Ovary (tissue), 10 donors: ENCODE measurements around the gene EPC2. TPM values are rescaled to one million over a fixed set of nuclear protein-coding genes. Genes with fewer than 3 reads are reported as not detected.

Experiments used
- DNase-seq, 5 donors: peaks; one replicate each; pipeline ENCODE4 v3.0.0-alpha.2; 2019 to 2020
- H3K27ac ChIP-seq, 2 donors: fragments of 200-600 bp; one replicate each; pipeline versions ENCODE4 v1.5.1 to v1.8.0; 2019 to 2022
- H3K27me3 ChIP-seq: fragments of 200-600 bp; one replicate; pipeline ENCODE4 v1.8.0; 2022
- H3K36me3 ChIP-seq: fragments of 200-600 bp; sonication (generic); one replicate; pipeline ENCODE4 v1.5.1; 2019
- H3K4me1 ChIP-seq: one replicate; pipeline ENCODE4 v1.8.1; 2013; ENCODE audit warnings: mild to moderate bottlenecking, moderate library complexity; ENCODE audit not compliant: insufficient read depth
- H3K4me3 ChIP-seq: fragments of 200-600 bp; sonication (generic); one replicate; pipeline ENCODE4 v1.5.1; 2017
- H3K9me3 ChIP-seq, 2 donors: fragments of 200-600 bp in 1 of 2; sonication (generic) in 1 of 2; one replicate each; pipeline versions ENCODE4 v1.5.1 to v1.8.1; 2013 to 2019; ENCODE audit warnings: mild to moderate bottlenecking in 1 of 2, moderate library complexity in 1 of 2
- EP300 ChIP-seq: sonication (generic); formaldehyde crosslinking; IDR thresholded peaks from one replicate; pipeline ENCODE4 v1.6.1; 2017; ENCODE audit warnings: antibody characterized with exemption
- POLR2A ChIP-seq: fragments of 450-650 bp; IDR thresholded peaks from one replicate; pipeline ENCODE4 v1.6.1; 2017; ENCODE audit warnings: antibody characterized with exemption, mild to moderate bottlenecking, moderate library complexity
- WGBS, 3 donors: extraction: QIAGEN DNeasy Blood & Tissue Kit in 1 of 3; methylation state at CpG; one replicate each; pipeline versions ENCODE4 v1.1.5 to v1.1.7; 2013 to 2017; 5-methylcytosine and 5-hydroxymethylcytosine counted together
- intact Hi-C, 4 donors: fragments of 100-400 bp; cut with DNase I; formaldehyde crosslinking; loops; one replicate each; pipeline versions ENCODE4 v1.11.0 to v1.15.1; 2022 to 2023
- long read RNA-seq, 3 donors: library from polyadenylated mRNA in 2 of 3; unstranded in 2 of 3; transcript quantifications; one replicate each; pipeline ENCODE4 v2.0.0 and lab custom pipeline, GENCODE V29; 2021 to 2026
- polyA plus RNA-seq, 2 donors: library from polyadenylated mRNA; stranded (reverse); fragments of 200-250 nt in 1 of 2; fragments of 350-450 nt in 1 of 2; fragmentation: Illumina TruSeq in 1 of 2; extraction: RNeasy Lipid Tissue Mini Kit (QIAGEN cat#74804) in 1 of 2; gene quantifications; one replicate each; pipeline ENCODE4 v1.2.3, GENCODE V29; 2013 to 2014
- total RNA-seq, 7 donors: library from RNA; depleted of rRNA in 2 of 7; stranded (reverse); fragments of >200 nt in 2 of 7; fragmentation: NEBNext Ultra II Directional in 3 of 7; extraction: Animal tissue kit (Norgen Biotek cat#: 25700) in 3 of 7; gene quantifications; one replicate each; pipeline versions ENCODE4 v1.1.0 to v1.2.4, GENCODE V29; 2016 to 2023
- TF ChIP-seq, protein P1 (sequence below), 3 donors: fragments of 450-650 bp in 2 of 3; fragments of 200-600 bp in 1 of 3; IDR thresholded peaks; one replicate each; pipeline versions ENCODE4 v1.5.1 to v1.8.0; 2016 to 2022; ENCODE audit warnings: antibody characterized with exemption in 3 of 3, mild to moderate bottlenecking in 1 of 3
- donor health status: DM: no; HTN: no; CAD: no; lungs with moderate emphysema.
- donor health status: DM: no; HTN: no; CAD: no.
- donor health status: Bipolar disorder and iron deficiency.
- donor health status: DM: yes; HTN: yes; CAD: no.
- donor health status: DM: no; HTN: no; CAD: no.
- donor health status: DM: yes; HTN: yes; CAD: no.

The EPC2 gene, protein sequence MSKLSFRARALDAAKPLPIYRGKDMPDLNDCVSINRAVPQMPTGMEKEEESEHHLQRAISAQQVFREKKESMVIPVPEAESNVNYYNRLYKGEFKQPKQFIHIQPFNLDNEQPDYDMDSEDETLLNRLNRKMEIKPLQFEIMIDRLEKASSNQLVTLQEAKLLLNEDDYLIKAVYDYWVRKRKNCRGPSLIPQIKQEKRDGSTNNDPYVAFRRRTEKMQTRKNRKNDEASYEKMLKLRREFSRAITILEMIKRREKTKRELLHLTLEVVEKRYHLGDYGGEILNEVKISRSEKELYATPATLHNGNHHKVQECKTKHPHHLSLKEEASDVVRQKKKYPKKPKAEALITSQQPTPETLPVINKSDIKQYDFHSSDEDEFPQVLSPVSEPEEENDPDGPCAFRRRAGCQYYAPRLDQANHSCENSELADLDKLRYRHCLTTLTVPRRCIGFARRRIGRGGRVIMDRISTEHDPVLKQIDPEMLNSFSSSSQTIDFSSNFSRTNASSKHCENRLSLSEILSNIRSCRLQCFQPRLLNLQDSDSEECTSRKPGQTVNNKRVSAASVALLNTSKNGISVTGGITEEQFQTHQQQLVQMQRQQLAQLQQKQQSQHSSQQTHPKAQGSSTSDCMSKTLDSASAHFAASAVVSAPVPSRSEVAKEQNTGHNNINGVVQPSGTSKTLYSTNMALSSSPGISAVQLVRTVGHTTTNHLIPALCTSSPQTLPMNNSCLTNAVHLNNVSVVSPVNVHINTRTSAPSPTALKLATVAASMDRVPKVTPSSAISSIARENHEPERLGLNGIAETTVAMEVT
- total RNA-seq (10 to 100 TPM; 25.7 to 53.4 (median 44.5) TPM), polyA plus RNA-seq (10 to 100 TPM; 27.5 to 35.2 TPM)
- long read RNA-seq, donor 1, partial matches to known transcripts, result 8 of 10 reads
- long read RNA-seq, donor 1, other reads (novel, unspliced or antisense), result 1 of 10 reads
- long read RNA-seq, donor 2, partial matches to known transcripts, result 8 of 9 reads
- long read RNA-seq, donor 2, other reads (novel, unspliced or antisense), result 0 of 9 reads
- long read RNA-seq, donor 3, partial matches to known transcripts, result 1 of 6 reads
- long read RNA-seq, donor 3, other reads (novel, unspliced or antisense), result 1 of 6 reads

DNA sequence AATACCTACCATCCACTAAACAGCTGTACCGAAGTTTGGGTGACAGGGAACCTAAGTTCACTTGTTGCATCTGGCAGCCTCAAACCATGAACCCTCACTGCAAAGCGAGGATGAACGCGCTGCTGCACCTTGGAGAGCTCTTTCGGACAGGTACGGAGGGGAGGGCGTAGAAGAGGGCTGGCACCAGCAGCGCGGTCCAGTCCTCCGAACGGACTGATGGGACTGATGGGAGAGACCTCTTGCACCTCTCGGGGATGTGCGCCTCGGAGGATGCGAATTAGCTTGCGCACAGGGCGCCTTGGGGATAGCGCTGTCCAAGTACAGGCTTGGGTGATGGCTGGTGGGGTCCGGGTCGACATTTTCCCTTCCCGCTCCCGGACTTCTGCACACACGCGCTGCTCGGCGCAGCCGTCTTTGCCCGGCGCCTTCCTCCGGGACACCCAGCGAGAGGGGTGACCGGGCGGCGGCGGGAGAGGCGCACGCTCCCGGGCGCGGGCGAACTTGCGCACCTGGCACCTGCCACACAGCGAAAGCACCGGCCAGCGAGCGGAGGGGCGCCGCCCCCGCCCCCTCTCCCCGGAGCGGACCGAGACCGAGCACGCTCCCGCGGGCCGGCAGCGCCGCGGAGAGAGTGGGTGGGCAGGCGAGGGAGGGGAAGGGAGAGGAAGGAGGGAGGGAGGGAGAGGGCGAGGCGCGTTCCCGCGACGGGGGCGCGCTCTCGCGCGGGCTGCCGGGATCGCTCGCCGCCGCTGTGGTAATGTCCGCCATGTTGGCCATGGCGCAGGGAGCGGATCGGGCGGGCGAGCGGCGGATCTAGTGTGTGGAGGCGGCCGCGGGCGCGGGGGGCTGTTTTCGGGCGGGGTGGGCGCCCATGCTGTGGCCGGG lies at the start of gene EPC2:
Gene EPC2 (plus strand): TSS at position 754 of the 885 bp plus-strand sequence. CDS start 267 bp downstream, outside the sequence.
- no peaks in the 10 kb centered on the region for H3K27me3 ChIP-seq
- peak; percentile 86 to 95 (median 90) for DNase-seq
- H3K27ac ChIP-seq, result peak within 1 kb of the TSS; percentile 99 to 100
- H3K9me3 ChIP-seq, result no peaks in the 10 kb centered on the region
- 0% methylated on average over 66 to 94 of the region's 94 CpGs for WGBS, 3 donors
- H3K4me3 ChIP-seq, result peak within 1 kb of the TSS; percentile 86
- peaks cover 4% of the 10 kb centered on the region for H3K4me1 ChIP-seq
- no peaks in the 10 kb centered on the region for H3K36me3 ChIP-seq
- TF ChIP-seq POLR2A (peak; percentile 12), EP300 (no peak)
- intact Hi-C loops, result loop anchor here in 1 of 4 donors (10.0 kb wide), 1 partner anchor 171 kb away; no protein-coding TSS in a partner anchor

DNA sequence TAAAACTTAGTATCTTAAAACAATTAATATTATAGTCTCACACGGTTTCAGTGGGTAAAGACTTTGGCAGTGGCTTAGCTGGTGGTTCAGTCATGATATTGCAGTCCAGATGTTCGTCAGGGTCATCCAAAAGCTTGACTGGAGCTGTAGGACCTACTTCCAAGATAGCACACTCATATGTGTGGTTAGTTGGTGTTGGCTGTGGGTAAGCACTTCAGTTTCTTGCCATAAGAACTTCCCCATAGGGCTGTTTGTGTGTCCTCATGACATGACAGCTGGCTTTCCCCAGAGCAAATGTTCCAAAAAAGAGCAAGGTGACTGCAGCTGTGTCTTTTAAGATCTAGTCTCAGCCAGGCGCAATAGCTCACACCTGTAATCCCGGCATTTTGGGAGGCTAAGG lies 48.5 kb upstream of the EPC2 start:
- Histone ChIP-seq H3K27ac (no peak overlapping the region), H3K4me3 (no peak overlapping the region), H3K36me3 (no peaks in the 10 kb centered on the region), H3K9me3 (no peaks in the 10 kb centered on the region), H3K4me1 (no peaks in the 10 kb centered on the region), H3K27me3 (no peaks in the 10 kb centered on the region)
- TF ChIP-seq, protein P1, sequence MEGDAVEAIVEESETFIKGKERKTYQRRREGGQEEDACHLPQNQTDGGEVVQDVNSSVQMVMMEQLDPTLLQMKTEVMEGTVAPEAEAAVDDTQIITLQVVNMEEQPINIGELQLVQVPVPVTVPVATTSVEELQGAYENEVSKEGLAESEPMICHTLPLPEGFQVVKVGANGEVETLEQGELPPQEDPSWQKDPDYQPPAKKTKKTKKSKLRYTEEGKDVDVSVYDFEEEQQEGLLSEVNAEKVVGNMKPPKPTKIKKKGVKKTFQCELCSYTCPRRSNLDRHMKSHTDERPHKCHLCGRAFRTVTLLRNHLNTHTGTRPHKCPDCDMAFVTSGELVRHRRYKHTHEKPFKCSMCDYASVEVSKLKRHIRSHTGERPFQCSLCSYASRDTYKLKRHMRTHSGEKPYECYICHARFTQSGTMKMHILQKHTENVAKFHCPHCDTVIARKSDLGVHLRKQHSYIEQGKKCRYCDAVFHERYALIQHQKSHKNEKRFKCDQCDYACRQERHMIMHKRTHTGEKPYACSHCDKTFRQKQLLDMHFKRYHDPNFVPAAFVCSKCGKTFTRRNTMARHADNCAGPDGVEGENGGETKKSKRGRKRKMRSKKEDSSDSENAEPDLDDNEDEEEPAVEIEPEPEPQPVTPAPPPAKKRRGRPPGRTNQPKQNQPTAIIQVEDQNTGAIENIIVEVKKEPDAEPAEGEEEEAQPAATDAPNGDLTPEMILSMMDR (IDR thresholded peaks at IDR 0.05), result no peak
- TF ChIP-seq EP300 (no peak), POLR2A (no peak)
- 75 to 87% (median 81%) methylated on average over 4 of the region's 4 CpGs for WGBS, 3 donors
- intact Hi-C loops, result no loop called here
- DNase-seq, result no peak

DNA sequence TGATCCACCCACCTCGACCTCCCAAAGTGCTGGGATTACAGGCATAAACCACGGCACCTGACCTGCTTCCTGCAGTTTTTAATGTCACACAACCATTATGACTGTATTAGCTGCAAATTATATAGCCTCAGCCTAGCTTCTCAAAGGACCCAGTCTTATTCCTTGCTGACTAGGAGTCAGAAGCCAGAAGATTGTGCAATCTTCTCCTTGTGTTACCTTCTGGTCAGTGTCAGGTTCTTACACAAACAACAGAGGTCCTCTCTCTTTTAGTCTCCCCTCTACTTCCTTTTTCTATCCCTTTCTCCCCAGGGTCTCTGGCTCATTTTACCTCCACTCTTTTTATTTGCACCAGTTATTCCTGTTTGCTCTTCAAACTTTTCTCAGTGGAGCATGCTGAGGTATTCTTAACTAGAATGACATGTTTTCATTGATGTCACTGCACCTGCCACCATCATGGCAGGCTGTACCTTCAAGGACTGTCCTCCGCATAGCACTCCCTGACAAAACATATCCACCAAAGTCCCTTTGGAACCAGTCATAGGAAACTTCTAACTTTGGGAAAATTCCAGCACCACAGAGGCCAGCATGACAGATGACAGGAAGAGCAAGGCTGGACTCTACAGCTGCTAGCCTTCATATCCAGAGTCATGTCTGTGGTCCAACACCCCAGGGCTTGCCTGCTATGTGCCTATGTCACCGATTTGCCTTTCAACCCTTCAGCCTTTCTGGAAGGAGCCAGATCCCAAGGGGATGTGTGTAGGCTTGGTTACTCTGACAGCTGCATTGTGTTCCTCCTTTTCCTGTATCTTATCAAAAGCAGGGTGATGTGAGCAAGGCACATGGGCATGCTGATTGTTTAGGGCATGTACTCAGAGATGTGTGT lies 45.2 kb upstream of the EPC2 start:
- no peak overlapping the region for H3K27ac ChIP-seq
- H3K9me3 ChIP-seq, result no peaks in the 10 kb centered on the region
- intact Hi-C loops, result no loop called here
- no peaks in the 10 kb centered on the region for H3K36me3 ChIP-seq
- H3K27me3 ChIP-seq, result no peaks in the 10 kb centered on the region
- H3K4me3 ChIP-seq, result no peak overlapping the region
- DNase-seq, result no peak
- H3K4me1 ChIP-seq, result no peaks in the 10 kb centered on the region
- TF ChIP-seq POLR2A (no peak), EP300 (no peak)
- TF ChIP-seq, protein P1 (IDR thresholded peaks at IDR 0.05), result no peak
- WGBS, 3 donors, result 62 to 80% (median 78%) methylated on average over 4 of the region's 4 CpGs
